Cerebellar cortex (tissue), 1 donor: Measurements from ENCODE around the gene CYLD.

ENCODE experiments used
- DNase-seq: peaks from one replicate; pipeline ENCODE4 v3.0.0-alpha.2; 2015; ENCODE audit warnings: low spot score

CYLD gene

GRCh38 chr16:50740736-50741135 lies 1.1 kb upstream of the CYLD start:
- DNase-seq = no peak

GRCh38 chr16:50741225-50741780 lies 583 bp upstream of the CYLD start:
- no peak for DNase-seq

DNA sequence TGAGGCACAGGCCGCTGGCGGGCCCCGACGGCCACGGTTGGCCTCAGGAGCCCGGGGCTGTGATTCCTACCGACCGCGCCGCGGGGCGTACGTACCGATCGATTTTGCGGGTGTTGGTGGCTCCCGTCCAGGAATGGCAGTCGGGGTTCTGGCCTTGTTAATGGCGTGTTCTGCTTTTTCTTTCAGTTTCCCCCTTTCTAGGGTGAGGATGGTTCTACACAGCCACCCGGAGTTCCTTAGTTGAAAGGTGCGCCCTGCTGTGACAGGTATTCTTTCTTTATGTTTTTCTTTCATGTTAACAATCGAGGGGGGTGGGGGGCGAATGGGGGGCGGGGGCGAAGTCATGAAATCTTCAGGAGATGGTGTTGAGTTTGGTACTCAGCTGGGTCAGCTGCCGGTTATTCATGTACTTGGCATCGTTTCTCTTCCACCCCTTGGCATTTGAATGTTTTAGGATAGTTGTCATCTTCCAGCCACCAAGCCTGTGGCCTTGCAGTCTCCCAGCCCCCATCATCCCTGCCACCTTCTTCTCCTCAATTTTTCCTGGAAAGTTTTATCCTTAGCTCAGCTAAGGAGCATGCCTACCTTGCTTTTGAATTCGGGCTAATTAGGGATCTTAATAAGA lies 802 bp downstream of the CYLD start:
- DNase-seq = no peak

DNA sequence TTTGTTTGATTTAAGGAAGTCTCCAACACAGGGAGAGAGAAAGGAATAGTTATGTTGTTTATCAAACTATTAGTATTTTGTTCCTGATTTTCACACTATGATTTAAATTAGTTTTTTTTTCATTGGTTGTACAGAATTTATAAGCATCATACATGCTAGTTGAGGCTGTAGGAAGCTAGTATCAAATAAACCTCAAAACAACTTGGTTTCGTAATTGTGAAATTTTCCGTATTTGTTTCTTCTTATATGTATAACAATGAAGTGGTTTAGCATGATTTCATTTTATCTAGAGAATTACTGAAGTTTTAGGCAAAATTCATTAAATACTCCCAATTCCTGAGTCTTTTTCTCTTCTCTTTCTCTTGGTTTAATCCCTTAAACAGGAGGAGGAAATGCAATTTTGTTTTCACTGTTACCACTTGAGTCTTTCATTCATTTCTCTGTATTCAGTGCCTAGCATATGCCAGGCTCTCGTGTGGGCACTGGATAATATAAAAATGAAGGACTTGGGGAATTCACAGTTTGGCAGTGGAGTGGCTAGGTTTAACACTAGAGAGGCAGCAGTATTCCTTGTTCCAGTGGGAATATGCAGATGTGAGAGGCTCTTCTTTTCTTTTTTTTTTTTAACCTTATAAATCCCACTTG lies 1.8 kb downstream of the CYLD start:
- DNase-seq = no peak

- no peak for DNase-seq
Measured at GRCh38 chr16:50744881-50745280, 3.0 kb downstream of the CYLD start.

DNA sequence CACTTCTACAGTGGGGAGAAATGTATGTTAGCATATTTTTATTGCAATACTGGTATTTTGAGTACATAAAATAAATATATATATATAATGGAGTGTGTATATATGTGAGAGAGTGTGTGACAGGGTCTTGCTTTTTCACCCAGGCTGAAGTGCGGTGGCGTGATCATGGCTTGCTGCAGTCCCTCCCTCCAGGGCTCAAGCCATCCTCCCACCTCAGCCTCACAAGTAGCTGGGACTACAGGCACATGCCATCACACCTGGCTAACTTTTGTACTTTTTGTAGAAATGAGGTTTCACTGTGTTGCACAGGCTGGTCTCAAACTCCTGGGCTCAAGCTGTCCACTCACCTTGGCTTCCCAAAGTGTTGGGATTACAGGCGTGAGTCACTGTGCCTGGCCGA lies 4.1 kb downstream of the CYLD start:
- DNase-seq = no peak

- peak; percentile 45 for DNase-seq
Measured at GRCh38 chr16:50747207-50747956, 5.5 kb downstream of the CYLD start.

DNA sequence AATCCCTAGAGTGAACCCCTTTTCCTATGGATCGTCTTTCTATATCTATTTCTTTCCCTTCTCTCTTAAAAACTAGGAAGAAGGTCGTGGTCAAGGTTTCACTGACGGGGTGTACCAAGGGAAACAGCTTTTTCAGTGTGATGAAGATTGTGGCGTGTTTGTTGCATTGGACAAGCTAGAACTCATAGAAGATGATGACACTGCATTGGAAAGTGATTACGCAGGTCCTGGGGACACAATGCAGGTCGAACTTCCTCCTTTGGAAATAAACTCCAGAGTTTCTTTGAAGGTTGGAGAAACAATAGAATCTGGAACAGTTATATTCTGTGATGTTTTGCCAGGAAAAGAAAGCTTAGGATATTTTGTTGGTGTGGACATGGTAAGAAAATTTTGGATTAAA lies 9.6 kb downstream of the CYLD start:
- no peak for DNase-seq

- DNase-seq = no peak
Measured at GRCh38 chr16:50752471-50753235, 10.8 kb downstream of the CYLD start.

- no peak for DNase-seq
Measured at GRCh38 chr16:50756473-50756872, 14.6 kb downstream of the CYLD start.

GRCh38 chr16:50761267-50761666 lies 19.4 kb downstream of the CYLD start:
- DNase-seq = no peak

GRCh38 chr16:50762241-50762640 lies 20.4 kb downstream of the CYLD start:
- DNase-seq = no peak

DNA sequence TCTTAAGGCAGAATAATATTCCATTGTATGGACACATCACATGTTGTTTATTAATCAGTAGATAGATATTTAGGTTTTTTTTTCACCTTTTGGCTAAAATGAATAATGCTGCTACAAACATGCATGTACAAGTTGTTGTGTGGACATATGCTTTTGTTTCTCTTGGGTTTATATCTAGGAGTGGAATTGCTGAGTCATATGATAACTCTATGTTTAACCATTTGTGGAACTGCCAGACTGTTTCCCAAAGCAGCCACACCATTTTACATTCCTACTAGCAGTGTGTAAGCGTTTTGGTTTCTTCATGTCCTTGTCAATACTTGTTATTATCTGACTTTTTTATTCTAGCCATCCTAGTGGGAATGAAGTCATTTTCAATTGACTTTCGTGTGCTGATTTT lies 21.3 kb downstream of the CYLD start:
- DNase-seq = no peak

DNA sequence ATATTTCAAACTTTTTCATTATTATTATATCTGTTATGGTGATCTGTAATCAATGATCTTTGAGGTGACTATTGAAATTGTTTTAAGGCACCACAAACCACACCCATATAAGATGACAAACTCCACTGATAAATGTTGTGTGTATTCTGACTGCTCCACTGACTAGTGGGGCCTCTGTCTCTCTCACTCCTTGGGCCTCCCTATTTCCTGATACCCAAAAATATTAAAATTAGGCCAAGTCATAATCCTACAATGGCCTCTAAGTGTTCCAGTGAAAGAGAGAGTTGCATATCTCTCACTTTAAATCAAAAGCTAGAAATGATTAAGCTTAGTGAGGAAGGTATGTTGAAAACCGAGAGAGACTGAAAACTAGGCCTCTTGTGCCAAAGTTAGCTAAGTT lies 23.4 kb downstream of the CYLD start:
- no peak for DNase-seq

GRCh38 chr16:50765861-50766260 lies 24.0 kb downstream of the CYLD start:
- no peak for DNase-seq

- no peak for DNase-seq
Measured at GRCh38 chr16:50767197-50767596, 25.3 kb downstream of the CYLD start.

DNA sequence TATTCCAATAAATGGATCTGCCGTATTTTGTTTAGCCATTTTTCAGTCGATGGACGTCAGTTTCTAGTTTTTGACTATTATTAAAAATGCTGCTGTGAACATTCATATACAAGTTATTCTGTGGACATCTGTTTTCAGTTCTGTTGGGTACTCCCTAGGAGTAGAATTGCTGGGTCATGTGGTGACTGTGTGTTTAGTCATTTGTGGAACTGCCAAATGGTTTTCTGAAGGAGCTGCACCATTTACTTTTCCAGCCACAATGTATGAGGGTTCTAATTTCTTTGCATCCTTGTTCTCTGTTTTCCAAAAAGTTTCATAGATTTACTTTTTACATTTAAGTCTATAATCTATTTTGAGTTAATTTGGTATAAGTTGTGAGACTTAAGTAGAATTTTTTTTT lies 29.5 kb downstream of the CYLD start:
- DNase-seq = no peak

- DNase-seq = no peak
Measured at GRCh38 chr16:50774405-50774804, 32.5 kb downstream of the CYLD start.

DNA sequence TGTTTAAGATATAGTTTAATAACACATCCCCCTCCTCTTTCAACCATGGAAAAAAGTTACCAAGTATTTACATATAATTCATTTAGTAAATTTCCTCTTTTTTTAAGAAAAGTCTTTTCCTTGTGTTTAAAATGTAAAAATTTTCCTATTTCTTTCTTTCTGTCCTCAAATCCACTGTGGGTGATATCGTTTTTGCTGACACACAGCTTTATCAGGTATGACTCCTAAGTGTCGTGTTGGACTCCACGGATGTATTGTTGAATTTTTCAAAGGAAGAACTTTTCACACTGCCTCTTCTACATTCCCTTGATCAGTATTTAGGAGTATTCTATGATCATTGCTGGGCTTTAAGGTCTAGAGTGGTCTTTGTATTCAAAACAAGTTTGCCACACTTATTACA lies 33.1 kb downstream of the CYLD start:
- no peak for DNase-seq

- no peak for DNase-seq
Measured at GRCh38 chr16:50776037-50776436, 34.2 kb downstream of the CYLD start.

DNA sequence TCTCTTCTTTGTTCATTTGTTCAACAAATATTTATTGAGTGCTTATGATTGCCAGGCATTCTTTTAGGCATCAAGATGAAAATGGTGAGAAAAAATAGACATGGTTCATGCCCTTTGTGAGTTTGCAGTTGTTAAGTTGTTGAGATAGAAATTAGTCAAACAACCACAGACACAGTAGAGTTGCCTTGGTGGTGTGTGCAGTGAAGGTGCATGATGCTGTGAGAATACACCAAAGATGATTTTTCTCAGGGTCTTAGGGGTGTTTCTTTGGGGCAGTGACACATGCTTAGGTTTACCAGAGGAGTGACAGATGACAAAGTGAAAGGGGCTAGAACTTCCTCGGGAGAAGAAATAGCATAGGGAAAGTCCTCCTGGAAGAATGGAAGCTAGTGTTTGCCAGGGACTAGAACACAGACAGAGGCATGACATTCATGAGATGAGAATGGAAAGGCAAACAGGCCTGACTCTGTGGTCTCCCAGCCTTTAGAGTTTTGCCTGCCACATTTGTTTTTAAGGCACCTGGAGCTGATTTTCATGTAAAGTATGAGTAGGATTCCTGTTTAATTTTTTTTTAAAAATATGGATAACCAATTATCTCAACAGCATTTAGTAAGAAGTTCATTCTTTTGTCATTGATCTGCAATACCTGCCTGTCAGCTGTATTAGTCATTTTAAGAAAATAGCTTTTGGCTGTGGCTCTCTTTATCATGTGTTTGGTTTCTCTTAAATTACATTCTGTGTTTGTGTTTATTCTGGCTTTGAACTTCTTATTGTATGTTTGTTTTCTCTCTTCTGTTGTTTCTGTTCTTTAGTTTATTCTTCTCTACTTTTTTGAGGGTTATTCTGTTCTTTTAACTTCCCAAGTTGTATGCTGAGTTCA lies 36.6 kb downstream of the CYLD start:
- DNase-seq = no peak
